GM23338 (cell line): ENCODE measurements around the gene KRTDAP. TPM values are rescaled to one million over a fixed set of nuclear protein-coding genes. Genes with fewer than 3 reads are reported as not detected.

Source experiments
- CREB1 ChIP-seq: fragments of 250-450 bp; sonication (Bioruptor Pico); IDR thresholded peaks from 2 replicates; pipeline ENCODE4 v1.5.0; 2020; ENCODE audit warnings: low read depth, mild to moderate bottlenecking, moderate library complexity
- JUNB ChIP-seq: IDR thresholded peaks from one replicate; pipeline ENCODE4 v1.6.1; 2016; ENCODE audit warnings: antibody characterized with exemption; ENCODE audit not compliant: unreplicated experiment
- STAT1 ChIP-seq: IDR thresholded peaks from one replicate; pipeline ENCODE4 v1.6.1; 2016; ENCODE audit warnings: antibody characterized with exemption; ENCODE audit not compliant: unreplicated experiment
- polyA plus RNA-seq: library from polyadenylated mRNA; unstranded; fragments of >200 nt; fragmentation: Nextera tagmentation; extraction: Ambion mirVana; gene quantifications from 2 replicates; pipeline ENCODE4 v1.2.1, GENCODE V29; 2016
- total RNA-seq: library from RNA; depleted of rRNA; stranded (reverse); fragments of >200 nt; shearing (Covaris generic); gene quantifications from 2 replicates; pipeline ENCODE4 v1.2.3, GENCODE V29; 2014
- TF ChIP-seq, protein P1 (sequence below): fragments of 250-450 bp; sonication (Bioruptor Pico); IDR thresholded peaks from 2 replicates; pipeline ENCODE4 v1.5.0; 2020; ENCODE audit warnings: mild to moderate bottlenecking, moderate library complexity
- TF ChIP-seq, protein P2 (sequence below): IDR thresholded peaks from one replicate; pipeline ENCODE4 v1.6.1; 2018; ENCODE audit warnings: antibody characterized with exemption; ENCODE audit not compliant: unreplicated experiment
- TF ChIP-seq, protein P3 (sequence below), 2 experiments: fragments of 200-600 bp in 1 of 2; sonication (generic) in 1 of 2; conservative IDR thresholded peaks; 2 replicates each; pipeline versions ENCODE4 v1.5.1 to v1.6.1; 2016 to 2017; ENCODE audit warnings: antibody characterized with exemption in 2 of 2, low read depth in 2 of 2, mild to moderate bottlenecking in 2 of 2, moderate library complexity in 1 of 2

KRTDAP gene
- total and polyA plus RNA-seq, 2 experiments from 2014 or later, result 2.7 TPM; not detected in 1

DNA sequence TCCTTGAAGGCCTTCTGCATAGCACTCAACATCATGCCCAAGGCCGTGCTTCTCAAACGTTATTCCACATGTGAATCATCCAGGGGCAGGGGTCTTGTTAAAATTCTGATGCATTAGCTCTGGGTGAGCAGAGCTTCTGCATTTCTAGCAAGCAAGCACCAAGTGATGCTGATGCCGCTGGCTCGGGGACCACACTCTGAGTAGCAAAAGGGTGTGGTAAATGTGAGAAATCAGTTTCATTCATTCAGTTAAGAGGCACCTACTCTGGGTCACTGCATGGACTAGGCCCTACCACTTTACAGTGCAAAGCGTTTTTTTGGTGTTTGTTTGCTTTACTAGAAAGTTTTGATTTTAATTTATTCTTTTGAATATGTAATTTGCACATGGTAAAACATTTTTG, 7.2 kb downstream of the KRTDAP start (continued):
- TF ChIP-seq, protein P1, sequence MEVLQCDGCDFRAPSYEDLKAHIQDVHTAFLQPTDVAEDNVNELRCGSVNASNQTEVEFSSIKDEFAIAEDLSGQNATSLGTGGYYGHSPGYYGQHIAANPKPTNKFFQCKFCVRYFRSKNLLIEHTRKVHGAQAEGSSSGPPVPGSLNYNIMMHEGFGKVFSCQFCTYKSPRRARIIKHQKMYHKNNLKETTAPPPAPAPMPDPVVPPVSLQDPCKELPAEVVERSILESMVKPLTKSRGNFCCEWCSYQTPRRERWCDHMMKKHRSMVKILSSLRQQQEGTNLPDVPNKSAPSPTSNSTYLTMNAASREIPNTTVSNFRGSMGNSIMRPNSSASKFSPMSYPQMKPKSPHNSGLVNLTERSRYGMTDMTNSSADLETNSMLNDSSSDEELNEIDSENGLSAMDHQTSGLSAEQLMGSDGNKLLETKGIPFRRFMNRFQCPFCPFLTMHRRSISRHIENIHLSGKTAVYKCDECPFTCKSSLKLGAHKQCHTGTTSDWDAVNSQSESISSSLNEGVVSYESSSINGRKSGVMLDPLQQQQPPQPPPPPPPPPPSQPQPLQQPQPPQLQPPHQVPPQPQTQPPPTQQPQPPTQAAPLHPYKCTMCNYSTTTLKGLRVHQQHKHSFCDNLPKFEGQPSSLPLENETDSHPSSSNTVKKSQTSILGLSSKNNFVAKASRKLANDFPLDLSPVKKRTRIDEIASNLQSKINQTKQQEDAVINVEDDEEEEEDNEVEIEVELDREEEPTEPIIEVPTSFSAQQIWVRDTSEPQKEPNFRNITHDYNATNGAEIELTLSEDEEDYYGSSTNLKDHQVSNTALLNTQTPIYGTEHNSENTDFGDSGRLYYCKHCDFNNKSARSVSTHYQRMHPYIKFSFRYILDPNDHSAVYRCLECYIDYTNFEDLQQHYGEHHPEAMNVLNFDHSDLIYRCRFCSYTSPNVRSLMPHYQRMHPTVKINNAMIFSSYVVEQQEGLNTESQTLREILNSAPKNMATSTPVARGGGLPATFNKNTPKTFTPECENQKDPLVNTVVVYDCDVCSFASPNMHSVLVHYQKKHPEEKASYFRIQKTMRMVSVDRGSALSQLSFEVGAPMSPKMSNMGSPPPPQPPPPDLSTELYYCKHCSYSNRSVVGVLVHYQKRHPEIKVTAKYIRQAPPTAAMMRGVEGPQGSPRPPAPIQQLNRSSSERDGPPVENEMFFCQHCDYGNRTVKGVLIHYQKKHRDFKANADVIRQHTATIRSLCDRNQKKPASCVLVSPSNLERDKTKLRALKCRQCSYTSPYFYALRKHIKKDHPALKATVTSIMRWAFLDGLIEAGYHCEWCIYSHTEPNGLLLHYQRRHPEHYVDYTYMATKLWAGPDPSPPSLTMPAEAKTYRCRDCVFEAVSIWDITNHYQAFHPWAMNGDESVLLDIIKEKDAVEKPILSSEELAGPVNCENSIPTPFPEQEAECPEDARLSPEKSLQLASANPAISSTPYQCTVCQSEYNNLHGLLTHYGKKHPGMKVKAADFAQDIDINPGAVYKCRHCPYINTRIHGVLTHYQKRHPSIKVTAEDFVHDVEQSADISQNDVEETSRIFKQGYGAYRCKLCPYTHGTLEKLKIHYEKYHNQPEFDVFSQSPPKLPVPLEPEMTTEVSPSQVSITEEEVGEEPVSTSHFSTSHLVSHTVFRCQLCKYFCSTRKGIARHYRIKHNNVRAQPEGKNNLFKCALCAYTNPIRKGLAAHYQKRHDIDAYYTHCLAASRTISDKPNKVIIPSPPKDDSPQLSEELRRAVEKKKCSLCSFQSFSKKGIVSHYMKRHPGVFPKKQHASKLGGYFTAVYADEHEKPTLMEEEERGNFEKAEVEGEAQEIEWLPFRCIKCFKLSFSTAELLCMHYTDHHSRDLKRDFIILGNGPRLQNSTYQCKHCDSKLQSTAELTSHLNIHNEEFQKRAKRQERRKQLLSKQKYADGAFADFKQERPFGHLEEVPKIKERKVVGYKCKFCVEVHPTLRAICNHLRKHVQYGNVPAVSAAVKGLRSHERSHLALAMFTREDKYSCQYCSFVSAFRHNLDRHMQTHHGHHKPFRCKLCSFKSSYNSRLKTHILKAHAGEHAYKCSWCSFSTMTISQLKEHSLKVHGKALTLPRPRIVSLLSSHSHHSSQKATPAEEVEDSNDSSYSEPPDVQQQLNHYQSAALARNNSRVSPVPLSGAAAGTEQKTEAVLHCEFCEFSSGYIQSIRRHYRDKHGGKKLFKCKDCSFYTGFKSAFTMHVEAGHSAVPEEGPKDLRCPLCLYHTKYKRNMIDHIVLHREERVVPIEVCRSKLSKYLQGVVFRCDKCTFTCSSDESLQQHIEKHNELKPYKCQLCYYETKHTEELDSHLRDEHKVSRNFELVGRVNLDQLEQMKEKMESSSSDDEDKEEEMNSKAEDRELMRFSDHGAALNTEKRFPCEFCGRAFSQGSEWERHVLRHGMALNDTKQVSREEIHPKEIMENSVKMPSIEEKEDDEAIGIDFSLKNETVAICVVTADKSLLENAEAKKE (CRISPR knock-in tag), result no peak
- no peak for TF ChIP-seq STAT1
- TF ChIP-seq JUNB, result no peak
- TF ChIP-seq, protein P2, sequence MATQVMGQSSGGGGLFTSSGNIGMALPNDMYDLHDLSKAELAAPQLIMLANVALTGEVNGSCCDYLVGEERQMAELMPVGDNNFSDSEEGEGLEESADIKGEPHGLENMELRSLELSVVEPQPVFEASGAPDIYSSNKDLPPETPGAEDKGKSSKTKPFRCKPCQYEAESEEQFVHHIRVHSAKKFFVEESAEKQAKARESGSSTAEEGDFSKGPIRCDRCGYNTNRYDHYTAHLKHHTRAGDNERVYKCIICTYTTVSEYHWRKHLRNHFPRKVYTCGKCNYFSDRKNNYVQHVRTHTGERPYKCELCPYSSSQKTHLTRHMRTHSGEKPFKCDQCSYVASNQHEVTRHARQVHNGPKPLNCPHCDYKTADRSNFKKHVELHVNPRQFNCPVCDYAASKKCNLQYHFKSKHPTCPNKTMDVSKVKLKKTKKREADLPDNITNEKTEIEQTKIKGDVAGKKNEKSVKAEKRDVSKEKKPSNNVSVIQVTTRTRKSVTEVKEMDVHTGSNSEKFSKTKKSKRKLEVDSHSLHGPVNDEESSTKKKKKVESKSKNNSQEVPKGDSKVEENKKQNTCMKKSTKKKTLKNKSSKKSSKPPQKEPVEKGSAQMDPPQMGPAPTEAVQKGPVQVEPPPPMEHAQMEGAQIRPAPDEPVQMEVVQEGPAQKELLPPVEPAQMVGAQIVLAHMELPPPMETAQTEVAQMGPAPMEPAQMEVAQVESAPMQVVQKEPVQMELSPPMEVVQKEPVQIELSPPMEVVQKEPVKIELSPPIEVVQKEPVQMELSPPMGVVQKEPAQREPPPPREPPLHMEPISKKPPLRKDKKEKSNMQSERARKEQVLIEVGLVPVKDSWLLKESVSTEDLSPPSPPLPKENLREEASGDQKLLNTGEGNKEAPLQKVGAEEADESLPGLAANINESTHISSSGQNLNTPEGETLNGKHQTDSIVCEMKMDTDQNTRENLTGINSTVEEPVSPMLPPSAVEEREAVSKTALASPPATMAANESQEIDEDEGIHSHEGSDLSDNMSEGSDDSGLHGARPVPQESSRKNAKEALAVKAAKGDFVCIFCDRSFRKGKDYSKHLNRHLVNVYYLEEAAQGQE, result no peak
- no peak for TF ChIP-seq CREB1 (CRISPR knock-in tag)
- TF ChIP-seq, protein P3, sequence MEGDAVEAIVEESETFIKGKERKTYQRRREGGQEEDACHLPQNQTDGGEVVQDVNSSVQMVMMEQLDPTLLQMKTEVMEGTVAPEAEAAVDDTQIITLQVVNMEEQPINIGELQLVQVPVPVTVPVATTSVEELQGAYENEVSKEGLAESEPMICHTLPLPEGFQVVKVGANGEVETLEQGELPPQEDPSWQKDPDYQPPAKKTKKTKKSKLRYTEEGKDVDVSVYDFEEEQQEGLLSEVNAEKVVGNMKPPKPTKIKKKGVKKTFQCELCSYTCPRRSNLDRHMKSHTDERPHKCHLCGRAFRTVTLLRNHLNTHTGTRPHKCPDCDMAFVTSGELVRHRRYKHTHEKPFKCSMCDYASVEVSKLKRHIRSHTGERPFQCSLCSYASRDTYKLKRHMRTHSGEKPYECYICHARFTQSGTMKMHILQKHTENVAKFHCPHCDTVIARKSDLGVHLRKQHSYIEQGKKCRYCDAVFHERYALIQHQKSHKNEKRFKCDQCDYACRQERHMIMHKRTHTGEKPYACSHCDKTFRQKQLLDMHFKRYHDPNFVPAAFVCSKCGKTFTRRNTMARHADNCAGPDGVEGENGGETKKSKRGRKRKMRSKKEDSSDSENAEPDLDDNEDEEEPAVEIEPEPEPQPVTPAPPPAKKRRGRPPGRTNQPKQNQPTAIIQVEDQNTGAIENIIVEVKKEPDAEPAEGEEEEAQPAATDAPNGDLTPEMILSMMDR (conservative IDR thresholded peaks at IDR 0.05; ENCODE audit: low read depth in 2 of 2), result no peak
